ENCODE measurements around the gene ANXA10. TPM values are rescaled to one million over a fixed set of nuclear protein-coding genes. Genes with fewer than 3 reads are reported as not detected.

Gene ANXA10
- total RNA-seq, 1 experiment from 2014 or later = 0.47 TPM

DNA sequence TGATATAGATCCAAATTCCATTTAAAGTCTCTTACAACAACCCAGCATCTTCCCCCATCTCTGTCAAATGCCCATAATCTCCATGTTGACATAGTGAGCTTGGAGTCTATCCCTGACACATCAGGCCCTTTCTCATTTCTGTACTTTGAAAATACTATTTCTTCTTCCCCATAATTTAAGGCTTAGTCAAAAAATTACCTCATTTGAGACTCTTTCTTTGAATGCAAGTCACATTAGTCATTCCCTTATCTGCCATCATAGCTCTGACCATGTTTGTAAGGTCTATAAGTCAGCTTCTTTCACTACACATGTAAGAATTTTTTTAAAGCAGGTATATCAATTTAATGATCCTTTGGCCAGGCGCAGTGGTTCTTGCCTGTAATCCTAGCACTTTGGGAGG, 126.3 kb downstream of the ANXA10 start:
- H2AFZ ChIP-seq (ENCODE audit: low read length) = no peak overlapping the region
- no peak overlapping the region for H3K27ac ChIP-seq (ENCODE audit: low read length)
- POLR2A ChIA-PET (ENCODE audit: unreplicated experiment) = no interaction called here
- H3F3A ChIP-seq (ENCODE audit: low read length, unreplicated experiment) = peaks cover 9% of the 10 kb centered on the region
- no peaks in the 10 kb centered on the region for H3K9me3 ChIP-seq (ENCODE audit: low read length)
- no peaks in the 10 kb centered on the region for H3K79me2 ChIP-seq (ENCODE audit: low read length)
- no peaks in the 10 kb centered on the region for H3K36me3 ChIP-seq (ENCODE audit: low read depth, low read length)
- ATAC-seq = peak; percentile 22; the same call in 1 of the 2 replicates
- no peaks in the 10 kb centered on the region for H4K20me1 ChIP-seq (ENCODE audit: low read length)
- no peak overlapping the region for H3K4me2 ChIP-seq (ENCODE audit: low read length)
- H3K4me3 ChIP-seq (ENCODE audit: low read length) = no peak overlapping the region
- intact Hi-C loops (cut with micrococcal nuclease) = no loop called here
- BruUV-seq (replicated peaks) = no TSS peak
- no peak for TF ChIP-seq EZH2phosphoT487 (IDR thresholded peaks at IDR 0.05; ENCODE audit: borderline replicate concordance, low read length)
- TF ChIP-seq, protein P1, sequence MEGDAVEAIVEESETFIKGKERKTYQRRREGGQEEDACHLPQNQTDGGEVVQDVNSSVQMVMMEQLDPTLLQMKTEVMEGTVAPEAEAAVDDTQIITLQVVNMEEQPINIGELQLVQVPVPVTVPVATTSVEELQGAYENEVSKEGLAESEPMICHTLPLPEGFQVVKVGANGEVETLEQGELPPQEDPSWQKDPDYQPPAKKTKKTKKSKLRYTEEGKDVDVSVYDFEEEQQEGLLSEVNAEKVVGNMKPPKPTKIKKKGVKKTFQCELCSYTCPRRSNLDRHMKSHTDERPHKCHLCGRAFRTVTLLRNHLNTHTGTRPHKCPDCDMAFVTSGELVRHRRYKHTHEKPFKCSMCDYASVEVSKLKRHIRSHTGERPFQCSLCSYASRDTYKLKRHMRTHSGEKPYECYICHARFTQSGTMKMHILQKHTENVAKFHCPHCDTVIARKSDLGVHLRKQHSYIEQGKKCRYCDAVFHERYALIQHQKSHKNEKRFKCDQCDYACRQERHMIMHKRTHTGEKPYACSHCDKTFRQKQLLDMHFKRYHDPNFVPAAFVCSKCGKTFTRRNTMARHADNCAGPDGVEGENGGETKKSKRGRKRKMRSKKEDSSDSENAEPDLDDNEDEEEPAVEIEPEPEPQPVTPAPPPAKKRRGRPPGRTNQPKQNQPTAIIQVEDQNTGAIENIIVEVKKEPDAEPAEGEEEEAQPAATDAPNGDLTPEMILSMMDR (conservative IDR thresholded peaks at IDR 0.05; ENCODE audit: low read depth, low read length) = no peak
- no peak for TF ChIP-seq EZH2 (IDR thresholded peaks at IDR 0.05; ENCODE audit: low read length, unreplicated experiment)
- H3K9ac ChIP-seq (ENCODE audit: low read length) = no peak overlapping the region
- H3K27me3 ChIP-seq (ENCODE audit: low read length) = no peaks in the 10 kb centered on the region
- H3K9me2 ChIP-seq (replicated peaks; ENCODE audit: low read length) = no peaks in the 10 kb centered on the region
- peak; percentile 80 for DNase-seq
- H3K4me1 ChIP-seq (ENCODE audit: insufficient read depth, low read length) = peaks cover 27% of the 10 kb centered on the region
- CTCF ChIA-PET = no interaction called here

DNA sequence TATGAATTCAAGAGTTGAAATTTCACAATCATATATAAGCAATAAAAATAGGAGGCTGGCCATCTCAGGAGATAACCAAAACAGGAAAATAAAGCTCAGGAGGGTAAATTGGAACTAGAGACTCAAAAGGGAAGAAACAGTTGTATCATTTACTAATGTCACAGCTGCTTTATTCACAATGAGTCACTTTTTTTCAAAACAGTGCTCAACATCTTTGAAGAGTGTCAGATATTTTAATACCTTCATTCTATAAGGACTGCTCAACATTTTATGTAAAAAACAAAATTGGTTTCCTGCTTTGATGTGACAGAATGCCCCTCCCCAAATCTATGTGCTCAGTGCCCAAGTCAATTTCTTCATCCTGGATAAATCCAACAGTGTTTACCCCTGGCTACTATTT, 128.6 kb downstream of the ANXA10 start:
- peaks cover 9% of the 10 kb centered on the region for H3F3A ChIP-seq (ENCODE audit: low read length, unreplicated experiment)
- H2AFZ ChIP-seq (ENCODE audit: low read length) = no peak overlapping the region
- H3K4me1 ChIP-seq (ENCODE audit: insufficient read depth, low read length) = peaks cover 27% of the 10 kb centered on the region
- no peaks in the 10 kb centered on the region for H3K79me2 ChIP-seq (ENCODE audit: low read length)
- ChIA-PET POLR2A (ENCODE audit: unreplicated experiment) (no interaction called here), CTCF (interaction anchor here (0.7 kb wide), 1 partner anchor 11 kb away, joined by 3 read pairs; no protein-coding TSS in a partner anchor)
- peak overlapping the region; percentile 37 for H3K27ac ChIP-seq (ENCODE audit: low read length)
- H3K9me2 ChIP-seq (replicated peaks; ENCODE audit: low read length) = no peaks in the 10 kb centered on the region
- TF ChIP-seq EZH2 (IDR thresholded peaks at IDR 0.05; ENCODE audit: low read length, unreplicated experiment) = no peak
- TF ChIP-seq EZH2phosphoT487 (IDR thresholded peaks at IDR 0.05; ENCODE audit: borderline replicate concordance, low read length) = no peak
- TF ChIP-seq, protein P1 (conservative IDR thresholded peaks at IDR 0.05; ENCODE audit: low read depth, low read length) = no peak
- no peaks in the 10 kb centered on the region for H3K9me3 ChIP-seq (ENCODE audit: low read length)
- peak overlapping the region; percentile 34; the same call in 1 of the 2 replicates for H3K4me2 ChIP-seq (ENCODE audit: low read length)
- ATAC-seq (no peak), DNase-seq (peak; percentile 10)
- no peak overlapping the region for H3K9ac ChIP-seq (ENCODE audit: low read length)
- H3K27me3 ChIP-seq (ENCODE audit: low read length) = no peaks in the 10 kb centered on the region
- BruUV-seq (replicated peaks) = no TSS peak
- no peaks in the 10 kb centered on the region for H3K36me3 ChIP-seq (ENCODE audit: low read depth, low read length)
- intact Hi-C loops (cut with micrococcal nuclease) = no loop called here
- H3K4me3 ChIP-seq (ENCODE audit: low read length) = no peak overlapping the region
- no peaks in the 10 kb centered on the region for H4K20me1 ChIP-seq (ENCODE audit: low read length)

DNA sequence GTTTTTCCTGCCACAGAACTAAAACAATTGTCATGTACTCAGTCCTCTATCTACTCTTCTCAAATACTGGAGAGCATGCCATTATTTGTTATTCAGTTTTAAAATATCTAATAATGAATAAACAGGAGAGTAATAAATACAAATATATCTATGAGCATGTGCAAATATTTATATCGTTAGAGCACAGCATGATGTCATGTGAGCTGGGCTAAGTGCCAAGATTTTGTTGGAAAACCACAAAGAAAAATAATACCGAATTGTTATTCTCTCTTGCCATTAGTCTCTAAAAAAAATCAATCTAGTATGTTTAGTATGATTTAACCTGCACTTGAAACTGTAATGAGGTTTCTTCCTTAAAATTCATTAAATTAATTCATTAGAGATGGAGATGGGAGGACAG, 129.0 kb downstream of the ANXA10 start:
- no peaks in the 10 kb centered on the region for H3K9me3 ChIP-seq (ENCODE audit: low read length)
- CTCF ChIA-PET = no interaction called here
- intact Hi-C loops (cut with micrococcal nuclease) = no loop called here
- H3K36me3 ChIP-seq (ENCODE audit: low read depth, low read length) = no peaks in the 10 kb centered on the region
- H4K20me1 ChIP-seq (ENCODE audit: low read length) = no peaks in the 10 kb centered on the region
- H3K4me1 ChIP-seq (ENCODE audit: insufficient read depth, low read length) = peaks cover 27% of the 10 kb centered on the region
- POLR2A ChIA-PET (ENCODE audit: unreplicated experiment) = no interaction called here
- H3K27me3 ChIP-seq (ENCODE audit: low read length) = no peaks in the 10 kb centered on the region
- peaks cover 9% of the 10 kb centered on the region for H3F3A ChIP-seq (ENCODE audit: low read length, unreplicated experiment)
- H3K27ac ChIP-seq (ENCODE audit: low read length) = peak overlapping the region; percentile 37
- no peaks in the 10 kb centered on the region for H3K79me2 ChIP-seq (ENCODE audit: low read length)
- ATAC-seq (no peak), DNase-seq (peak; percentile 72)
- no peak overlapping the region for H3K4me3 ChIP-seq (ENCODE audit: low read length)
- no peak overlapping the region for H3K9ac ChIP-seq (ENCODE audit: low read length)
- H3K9me2 ChIP-seq (replicated peaks; ENCODE audit: low read length) = no peaks in the 10 kb centered on the region
- TF ChIP-seq EZH2 (IDR thresholded peaks at IDR 0.05; ENCODE audit: low read length, unreplicated experiment) (no peak), EZH2phosphoT487 (IDR thresholded peaks at IDR 0.05; ENCODE audit: borderline replicate concordance, low read length) (no peak)
- TF ChIP-seq, protein P1 (conservative IDR thresholded peaks at IDR 0.05; ENCODE audit: low read depth, low read length) = no peak
- H3K4me2 ChIP-seq (ENCODE audit: low read length) = peak overlapping the region; percentile 34; the same call in 1 of the 2 replicates
- H2AFZ ChIP-seq (ENCODE audit: low read length) = no peak overlapping the region
- no TSS peak for BruUV-seq (replicated peaks)

Data from PC-3 (cell line).